Measurements from ENCODE around the gene TCIRG1.
A peak's percentile ranks its signal among the peaks of the same experiment; 100 is the strongest.

Gene TCIRG1

GRCh38 chr11:68016904-68017817 is 21.7 kb upstream of the TCIRG1 start:
- no peak for DNase-seq (ENCODE audit: low read depth in 2 of 2)

DNA sequence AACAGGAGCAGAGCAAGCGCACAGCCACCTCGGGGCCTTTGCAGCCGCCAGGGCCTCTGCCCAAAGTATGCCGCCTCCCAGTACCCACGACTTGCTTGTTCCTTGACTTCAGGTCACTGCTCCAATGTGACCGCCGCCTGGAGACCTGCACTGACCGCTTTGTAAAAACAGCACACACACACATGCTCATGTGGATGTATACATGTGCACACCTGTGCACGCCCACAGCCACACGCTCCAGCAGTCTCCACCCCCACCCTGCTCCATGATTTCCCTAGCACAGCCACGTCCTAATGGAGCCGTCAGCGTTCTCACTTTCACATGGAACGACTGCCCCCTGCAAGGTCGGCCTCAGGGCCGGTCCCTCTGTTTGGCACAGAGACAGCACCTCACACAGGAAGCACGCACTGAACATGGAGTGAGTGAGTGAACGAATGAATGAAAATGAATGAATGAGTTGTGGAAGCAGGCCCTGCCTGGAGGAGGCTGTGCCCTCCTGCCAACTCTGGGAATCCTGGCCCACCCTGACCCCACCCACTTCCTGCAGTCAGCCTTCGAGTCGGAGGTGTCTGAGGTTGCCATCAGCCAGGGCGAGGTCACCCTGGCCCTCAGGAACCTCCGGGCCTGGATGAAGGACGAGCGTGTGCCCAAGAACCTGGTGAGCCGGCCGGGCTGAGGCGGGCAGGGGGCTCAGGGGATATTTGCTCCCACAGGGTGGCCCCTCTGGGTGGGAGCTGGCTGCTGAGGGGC is 20.7 kb upstream of the TCIRG1 start:
- no peak for DNase-seq (ENCODE audit: low read depth in 2 of 2)

GRCh38 chr11:68018730-68019190 is 20.1 kb upstream of the TCIRG1 start:
- DNase-seq (ENCODE audit: low read depth in 2 of 2): no peak

- DNase-seq (ENCODE audit: low read depth in 2 of 2): no peak
Observed at GRCh38 chr11:68019486-68019885, 19.3 kb upstream of the TCIRG1 start.

GRCh38 chr11:68020575-68020974 is 18.2 kb upstream of the TCIRG1 start:
- no peak for DNase-seq (ENCODE audit: low read depth in 2 of 2)

DNA sequence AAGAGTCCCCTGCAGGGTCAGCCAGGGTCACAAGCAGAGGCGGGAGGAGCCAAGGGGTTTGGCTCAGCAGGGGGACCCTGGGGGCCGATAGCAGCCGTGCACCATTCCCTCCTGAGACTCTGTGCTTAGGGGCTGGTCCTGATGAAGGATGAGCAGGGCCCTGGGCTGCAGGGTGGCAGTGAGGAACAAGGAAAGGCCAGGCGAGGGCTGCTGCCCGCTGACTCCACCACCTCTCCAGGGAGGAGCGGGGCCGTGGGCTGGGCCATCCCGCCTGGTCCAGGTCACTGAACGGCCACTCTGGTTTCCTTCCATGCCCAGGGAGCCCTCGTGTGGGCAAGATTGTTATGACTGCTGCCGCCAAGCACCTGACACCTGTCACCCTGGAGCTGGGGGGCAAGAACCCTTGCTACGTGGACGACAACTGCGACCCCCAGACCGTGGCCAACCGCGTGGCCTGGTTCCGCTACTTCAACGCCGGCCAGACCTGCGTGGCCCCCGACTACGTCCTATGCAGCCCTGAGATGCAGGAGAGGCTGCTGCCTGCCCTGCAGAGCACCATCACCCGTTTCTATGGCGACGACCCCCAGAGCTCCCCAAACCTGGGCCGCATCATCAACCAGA is 17.5 kb upstream of the TCIRG1 start:
- no peak for DNase-seq (ENCODE audit: low read depth in 2 of 2)

- DNase-seq (ENCODE audit: low read depth in 2 of 2): no peak
Observed at GRCh38 chr11:68022531-68022930, 16.3 kb upstream of the TCIRG1 start.

DNA sequence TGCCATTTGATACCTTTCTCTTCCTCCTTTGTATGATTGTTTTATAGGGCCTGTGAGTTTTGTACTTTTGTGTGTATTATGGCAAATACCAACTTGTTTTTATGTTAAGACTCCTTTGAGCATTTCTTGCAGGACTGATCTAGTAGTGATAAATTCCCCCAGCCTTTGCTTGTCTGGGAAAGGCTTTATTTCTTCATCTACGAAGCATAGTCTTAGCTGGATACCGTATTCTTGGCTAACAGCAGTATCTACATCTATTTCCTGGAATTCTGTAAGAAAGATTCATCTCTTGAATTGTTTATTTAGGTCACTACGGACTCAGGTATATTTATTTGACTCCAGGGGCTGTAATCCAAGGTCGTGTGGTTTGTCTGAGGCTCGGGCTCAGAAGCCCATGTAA is 14.3 kb upstream of the TCIRG1 start:
- DNase-seq (ENCODE audit: low read depth in 2 of 2): no peak

DNA sequence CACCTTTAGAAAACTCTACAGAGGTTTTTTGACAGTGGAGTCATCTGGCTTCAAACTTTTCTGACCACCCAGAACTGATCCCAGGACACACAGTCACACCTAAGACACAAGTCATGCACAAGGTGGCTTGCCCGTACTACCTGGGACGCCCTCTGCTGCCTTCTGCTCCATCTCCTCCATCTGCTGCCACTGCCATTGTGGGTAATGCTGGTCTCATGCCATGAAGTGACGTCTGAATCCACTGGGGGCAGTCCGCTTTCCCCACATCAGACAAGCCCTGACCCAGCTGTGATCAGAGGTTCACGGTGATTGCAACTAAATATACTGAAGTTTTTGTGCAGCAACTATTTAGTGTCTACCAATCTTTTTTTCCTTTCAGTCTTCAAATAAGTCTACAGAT is 13.8 kb upstream of the TCIRG1 start:
- no peak for DNase-seq (ENCODE audit: low read depth in 2 of 2)

DNA sequence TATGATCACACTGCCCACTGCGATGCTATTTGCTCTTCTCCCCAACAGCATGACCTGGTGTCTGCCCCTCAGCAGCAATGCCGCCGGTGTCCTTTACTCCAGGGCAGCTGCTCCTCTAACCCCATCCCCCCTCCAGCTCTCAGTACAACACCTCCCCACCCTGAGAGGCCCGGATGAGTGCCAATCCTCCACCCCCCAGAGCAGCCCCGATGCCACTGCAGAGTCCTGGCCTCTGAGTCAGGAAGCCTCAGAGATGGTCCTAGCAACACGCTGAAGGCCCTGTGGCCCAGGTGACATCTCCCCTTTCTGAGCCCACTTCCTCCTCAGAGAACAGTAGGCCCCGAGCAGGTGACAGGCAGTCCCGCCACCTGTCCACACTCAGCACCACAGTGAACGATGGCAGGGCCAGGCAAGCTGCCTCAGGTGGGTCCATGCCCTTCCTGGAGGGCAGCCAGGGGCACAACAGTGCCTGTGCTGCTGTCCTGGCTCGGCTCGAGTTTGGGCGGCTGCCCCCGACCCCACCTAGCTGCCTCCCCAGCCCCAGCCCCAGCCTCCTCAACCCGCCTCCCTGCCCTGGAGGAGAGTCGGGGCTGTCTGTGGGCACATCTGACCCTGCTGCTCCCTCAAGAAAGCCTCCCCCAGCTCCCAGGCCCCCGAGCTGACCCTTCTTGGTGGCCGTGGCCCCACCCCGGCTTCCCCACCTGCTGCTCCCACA is 12.3 kb upstream of the TCIRG1 start:
- DNase-seq (ENCODE audit: low read depth in 2 of 2): no peak

DNA sequence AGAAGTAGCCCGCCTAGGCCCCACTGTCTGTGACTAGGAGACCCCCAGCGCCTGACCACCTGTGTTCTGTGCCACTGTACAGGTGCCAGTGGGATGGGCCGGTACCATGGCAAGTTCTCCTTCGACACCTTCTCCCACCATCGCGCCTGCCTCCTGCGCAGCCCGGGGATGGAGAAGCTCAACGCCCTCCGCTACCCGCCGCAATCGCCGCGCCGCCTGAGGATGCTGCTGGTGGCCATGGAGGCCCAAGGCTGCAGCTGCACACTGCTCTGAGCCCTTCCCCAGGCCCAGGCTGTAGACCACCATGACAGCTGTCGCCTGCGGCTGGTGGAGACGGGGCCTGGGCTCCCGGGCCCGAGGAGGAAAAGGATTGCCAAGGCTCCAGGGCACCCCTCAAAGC is 11.2 kb upstream of the TCIRG1 start:
- DNase-seq (ENCODE audit: low read depth in 2 of 2): no peak

GRCh38 chr11:68028802-68029545 is 9.9 kb upstream of the TCIRG1 start:
- DNase-seq (ENCODE audit: low read depth in 2 of 2): no peak

GRCh38 chr11:68030318-68031143 is 8.3 kb upstream of the TCIRG1 start, which contains the start of gene NDUFS8:
NDUFS8 (plus strand) TSS chr11:68030681; CDS start chr11:68032152, 1,471 bp downstream.
- peak; percentile 88 to 94 for DNase-seq (ENCODE audit: low read depth in 2 of 2)

DNA sequence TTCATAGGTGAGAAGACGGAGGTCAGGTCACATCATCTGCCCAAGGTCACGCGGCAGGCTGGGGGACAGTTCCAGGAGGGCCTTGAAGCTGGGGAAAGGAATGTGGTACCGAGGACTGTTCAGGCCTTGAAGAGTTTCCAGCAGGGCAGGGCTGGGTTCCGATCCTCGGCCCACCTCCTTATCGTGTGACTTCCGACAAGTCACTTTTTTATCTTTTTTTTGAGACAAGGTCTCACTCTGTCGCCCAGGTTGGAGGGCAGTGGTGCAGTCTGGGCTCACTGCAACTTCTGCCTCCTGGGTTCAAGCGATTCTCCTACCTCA is 7.7 kb upstream of the TCIRG1 start:
- no peak for DNase-seq (ENCODE audit: low read depth in 2 of 2)

GRCh38 chr11:68032003-68032402 is 6.8 kb upstream of the TCIRG1 start:
- DNase-seq (ENCODE audit: low read depth in 2 of 2): no peak

DNA sequence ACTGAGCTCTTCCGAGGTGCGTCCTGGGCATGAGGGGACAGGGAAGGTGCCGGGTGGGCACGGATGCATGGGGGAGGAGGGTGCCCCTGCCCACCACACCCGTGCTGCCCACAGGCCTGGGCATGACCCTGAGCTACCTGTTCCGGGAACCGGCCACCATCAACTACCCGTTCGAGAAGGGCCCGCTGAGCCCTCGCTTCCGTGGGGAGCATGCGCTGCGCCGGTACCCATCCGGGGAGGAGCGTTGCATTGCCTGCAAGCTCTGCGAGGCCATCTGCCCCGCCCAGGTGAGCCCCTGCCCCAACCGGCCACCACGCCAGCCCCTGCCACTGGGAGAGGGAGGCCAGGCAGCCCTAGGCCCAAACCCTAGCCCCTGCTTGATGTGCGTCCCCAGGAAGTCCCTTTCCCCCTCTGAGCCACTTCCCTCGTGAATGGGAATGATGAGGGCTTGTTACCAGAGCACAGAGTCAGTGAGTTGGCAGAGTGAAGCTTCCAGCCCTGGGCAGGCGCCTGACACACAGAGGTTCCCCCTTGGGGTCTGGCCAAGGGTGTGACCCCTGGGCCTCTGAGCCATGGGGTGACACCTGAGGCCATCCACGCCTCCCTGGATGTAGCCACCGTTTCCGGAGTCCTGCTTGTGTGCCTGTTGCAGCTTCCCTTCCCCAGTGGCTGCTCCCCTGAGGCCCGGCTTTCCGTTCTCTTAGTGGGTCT is 5.7 kb upstream of the TCIRG1 start:
- no peak for DNase-seq (ENCODE audit: low read depth in 2 of 2)

GRCh38 chr11:68033708-68034045 is 5.1 kb upstream of the TCIRG1 start:
- no peak for DNase-seq (ENCODE audit: low read depth in 2 of 2)

- no peak for DNase-seq (ENCODE audit: low read depth in 2 of 2)
Observed at GRCh38 chr11:68035266-68035876, 3.5 kb upstream of the TCIRG1 start.

- no peak for DNase-seq (ENCODE audit: low read depth in 2 of 2)
Observed at GRCh38 chr11:68036141-68036716, 2.6 kb upstream of the TCIRG1 start.

All from stimulated activated CD8-positive, alpha-beta memory T cell treated with anti-CD3 and anti-CD28 coated beads, Interleukin-7, amount 100 ng/mL, for 1 hour (primary cell).